WTC11 (cell line): ENCODE data around the gene AMACR. TPM values are rescaled to one million over a fixed set of nuclear protein-coding genes. Genes with fewer than 3 reads are reported as not detected.

Experiments used
- ATAC-seq: fragments of 200-7000 bp; cut with Tn5 transposase; 2 replicates; pipeline ENCODE4 v1.10.0; 2021; ENCODE audit warnings: mild to moderate bottlenecking, moderate library complexity
- CTCF ChIA-PET: fragments of 300-600 bp; sonication (Branson Sonifier 250); formaldehyde crosslinking; loops from one replicate; lab custom pipeline; 2021; ENCODE audit warnings: antibody characterized with exemption; lab: Charles Lee
- POLR2A ChIA-PET: fragments of 350-600 bp; sonication (Branson Sonifier 250); formaldehyde crosslinking; loops from one replicate; lab custom pipeline; 2021; ENCODE audit warnings: antibody characterized with exemption; lab: Charles Lee
- DNase-seq: peaks from one replicate; pipeline ENCODE4 v3.0.0; 2021; ENCODE audit warnings: low spot score
- H3K27ac Mint-ChIP-seq: 2 replicates; pipeline ENCODE4 v1.8.0; 2021; ENCODE audit warnings: mixed read lengths
- H3K27me3 Mint-ChIP-seq: 2 replicates; pipeline ENCODE4 v1.8.0; 2021; ENCODE audit warnings: low read depth, mild to moderate bottlenecking, moderate library complexity, mixed read lengths
- H3K36me3 Mint-ChIP-seq: 2 replicates; pipeline ENCODE4 v1.8.0; 2021; ENCODE audit warnings: mixed read lengths
- H3K4me1 Mint-ChIP-seq: 2 replicates; pipeline ENCODE4 v1.8.0; 2022; ENCODE audit warnings: mixed read lengths
- H3K4me3 Mint-ChIP-seq: 2 replicates; pipeline ENCODE4 v1.8.0; 2021; ENCODE audit warnings: mild to moderate bottlenecking, moderate library complexity, mixed read lengths
- H3K9me3 Mint-ChIP-seq: 2 replicates; pipeline ENCODE4 v1.8.0; 2021; ENCODE audit warnings: mixed read lengths
- CBFB ChIP-seq: sonication (generic); formaldehyde crosslinking; IDR thresholded peaks from 2 replicates; pipeline ENCODE4 v1.8.1; 2022; ENCODE audit warnings: mild to moderate bottlenecking, low read depth, missing genetic modification reagents
- CREB1 ChIP-seq: sonication (generic); formaldehyde crosslinking; IDR thresholded peaks from 2 replicates; pipeline ENCODE4 v1.8.0; 2023; ENCODE audit warnings: mild to moderate bottlenecking, missing genetic modification reagents
- CREM ChIP-seq: sonication (generic); formaldehyde crosslinking; IDR thresholded peaks from 2 replicates; pipeline ENCODE4 v1.8.1; 2022; ENCODE audit warnings: mild to moderate bottlenecking, missing genetic modification reagents, moderate library complexity
- EMX1 ChIP-seq: fragments of 250-450 bp; sonication (Bioruptor Pico); IDR thresholded peaks from 2 replicates; pipeline ENCODE4 v1.8.0; 2021; ENCODE audit warnings: mild to moderate bottlenecking
- GRHL2 ChIP-seq: fragments of 250-450 bp; sonication (Bioruptor Pico); IDR thresholded peaks from 2 replicates; pipeline ENCODE4 v1.8.0; 2022; ENCODE audit warnings: mild to moderate bottlenecking, moderate library complexity; ENCODE audit not compliant: insufficient replicate concordance, severe bottlenecking
- HMGA2 ChIP-seq: fragments of 250-450 bp; sonication (Bioruptor Pico); IDR thresholded peaks from 2 replicates; pipeline ENCODE4 v1.4.0; 2021; ENCODE audit warnings: mild to moderate bottlenecking, moderate library complexity
- JUN ChIP-seq: sonication (generic); formaldehyde crosslinking; IDR thresholded peaks from 2 replicates; pipeline ENCODE4 v1.8.0; 2023; ENCODE audit warnings: mild to moderate bottlenecking, missing genetic modification reagents
- NR1H2 ChIP-seq: sonication (generic); formaldehyde crosslinking; IDR thresholded peaks from 2 replicates; pipeline ENCODE4 v1.9.0; 2021; ENCODE audit warnings: mild to moderate bottlenecking, moderate library complexity, missing genetic modification reagents
- OVOL2 ChIP-seq: fragments of 250-450 bp; sonication (Bioruptor Pico); IDR thresholded peaks from 2 replicates; pipeline ENCODE4 v1.9.0; 2021; ENCODE audit warnings: mild to moderate bottlenecking, borderline replicate concordance
- RELA ChIP-seq: sonication (generic); formaldehyde crosslinking; IDR thresholded peaks from 2 replicates; pipeline ENCODE4 v1.8.1; 2022; ENCODE audit warnings: missing genetic modification reagents, mild to moderate bottlenecking, borderline replicate concordance
- SMAD4 ChIP-seq: sonication (generic); formaldehyde crosslinking; IDR thresholded peaks from 2 replicates; pipeline ENCODE4 v1.8.0; 2022; ENCODE audit warnings: mild to moderate bottlenecking, missing genetic modification reagents
- TCF7 ChIP-seq: sonication (generic); formaldehyde crosslinking; IDR thresholded peaks from 2 replicates; pipeline ENCODE4 v1.8.0; 2022; ENCODE audit warnings: mild to moderate bottlenecking, low read depth, missing genetic modification reagents, moderate library complexity
- ZNF121 ChIP-seq: sonication (generic); formaldehyde crosslinking; IDR thresholded peaks from 2 replicates; pipeline ENCODE4 v1.8.0; 2023; ENCODE audit warnings: missing genetic modification reagents
- ZNF396 ChIP-seq: fragments of 250-450 bp; sonication (Bioruptor Pico); IDR thresholded peaks from 2 replicates; pipeline ENCODE4 v1.8.0; 2021; ENCODE audit warnings: mild to moderate bottlenecking, moderate library complexity, borderline replicate concordance
- ZNF423 ChIP-seq: fragments of 250-450 bp; sonication (Bioruptor Pico); IDR thresholded peaks from 2 replicates; pipeline ENCODE4 v2.1.2; 2022; ENCODE audit warnings: mild to moderate bottlenecking, moderate library complexity
- total RNA-seq: library from RNA; stranded (reverse); gene quantifications from 3 replicates; pipeline ENCODE4 v1.2.3, GENCODE V29; 2021
- TF ChIP-seq, protein P1 (sequence below): sonication (generic); formaldehyde crosslinking; IDR thresholded peaks from 2 replicates; pipeline ENCODE4 v1.8.1; 2023; ENCODE audit warnings: mild to moderate bottlenecking, missing genetic modification reagents
- TF ChIP-seq, protein P2 (sequence below): sonication (generic); formaldehyde crosslinking; IDR thresholded peaks from 2 replicates; pipeline ENCODE4 v1.8.0; 2023; ENCODE audit warnings: missing genetic modification reagents
- TF ChIP-seq, protein P3 (sequence below): sonication (generic); formaldehyde crosslinking; conservative IDR thresholded peaks from 2 replicates; pipeline ENCODE4 v1.8.1; 2023; ENCODE audit warnings: mild to moderate bottlenecking, low read depth, missing genetic modification reagents, moderate library complexity
- TF ChIP-seq, protein P4 (sequence below): sonication (generic); formaldehyde crosslinking; IDR thresholded peaks from 2 replicates; pipeline ENCODE4 v1.8.1; 2023; ENCODE audit warnings: mild to moderate bottlenecking, missing genetic modification reagents, borderline replicate concordance
- TF ChIP-seq, protein P5 (sequence below): sonication (generic); formaldehyde crosslinking; IDR thresholded peaks from 2 replicates; pipeline ENCODE4 v1.8.0; 2022; ENCODE audit warnings: mild to moderate bottlenecking, missing genetic modification reagents
- TF ChIP-seq, protein P6 (sequence below): sonication (generic); formaldehyde crosslinking; IDR thresholded peaks from 2 replicates; pipeline ENCODE4 v1.8.0; 2022; ENCODE audit warnings: mild to moderate bottlenecking, missing genetic modification reagents

AMACR gene
- total RNA-seq, 1 experiment from 2014 or later: 11.9 TPM

DNA sequence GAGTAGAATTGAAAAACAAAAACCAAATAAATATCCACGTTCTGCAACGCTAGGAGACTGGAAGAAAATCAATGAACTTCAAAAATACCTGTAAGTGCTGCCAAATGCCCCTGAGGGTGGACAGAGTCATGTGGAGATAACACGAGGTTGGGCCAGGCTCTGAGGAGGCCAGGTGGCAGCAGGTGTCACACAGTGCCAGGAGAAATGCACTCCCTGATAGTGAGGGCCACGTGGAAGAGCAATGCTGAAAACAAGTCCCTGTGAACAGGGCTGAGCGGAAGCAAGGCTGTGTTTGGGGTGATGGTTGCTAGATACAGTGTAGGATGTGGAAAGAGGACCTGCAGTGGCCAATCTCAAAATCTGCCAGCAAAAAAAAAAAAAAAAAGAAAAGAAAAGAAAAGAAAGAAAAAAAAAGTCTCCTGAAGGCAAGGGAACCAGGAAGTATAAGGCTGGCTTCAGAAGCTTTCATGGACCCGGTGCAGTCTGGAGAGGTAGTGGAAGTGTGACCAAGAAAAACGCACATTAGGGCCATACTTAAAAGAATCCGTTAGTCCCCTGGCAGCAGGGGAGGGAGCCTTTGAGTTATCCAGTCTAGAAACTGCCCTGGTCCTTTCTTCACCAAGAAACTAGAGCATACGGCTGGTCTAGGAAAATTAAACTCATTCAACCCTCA lies 18.4 kb upstream of the AMACR start:
- TF ChIP-seq, protein P1, sequence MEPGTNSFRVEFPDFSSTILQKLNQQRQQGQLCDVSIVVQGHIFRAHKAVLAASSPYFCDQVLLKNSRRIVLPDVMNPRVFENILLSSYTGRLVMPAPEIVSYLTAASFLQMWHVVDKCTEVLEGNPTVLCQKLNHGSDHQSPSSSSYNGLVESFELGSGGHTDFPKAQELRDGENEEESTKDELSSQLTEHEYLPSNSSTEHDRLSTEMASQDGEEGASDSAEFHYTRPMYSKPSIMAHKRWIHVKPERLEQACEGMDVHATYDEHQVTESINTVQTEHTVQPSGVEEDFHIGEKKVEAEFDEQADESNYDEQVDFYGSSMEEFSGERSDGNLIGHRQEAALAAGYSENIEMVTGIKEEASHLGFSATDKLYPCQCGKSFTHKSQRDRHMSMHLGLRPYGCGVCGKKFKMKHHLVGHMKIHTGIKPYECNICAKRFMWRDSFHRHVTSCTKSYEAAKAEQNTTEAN (CRISPR knock-in tag): no peak
- no peak for TF ChIP-seq EMX1
- TF ChIP-seq HMGA2 (CRISPR knock-in tag): no peak
- no peak for TF ChIP-seq RELA (CRISPR knock-in tag)
- TF ChIP-seq, protein P2, sequence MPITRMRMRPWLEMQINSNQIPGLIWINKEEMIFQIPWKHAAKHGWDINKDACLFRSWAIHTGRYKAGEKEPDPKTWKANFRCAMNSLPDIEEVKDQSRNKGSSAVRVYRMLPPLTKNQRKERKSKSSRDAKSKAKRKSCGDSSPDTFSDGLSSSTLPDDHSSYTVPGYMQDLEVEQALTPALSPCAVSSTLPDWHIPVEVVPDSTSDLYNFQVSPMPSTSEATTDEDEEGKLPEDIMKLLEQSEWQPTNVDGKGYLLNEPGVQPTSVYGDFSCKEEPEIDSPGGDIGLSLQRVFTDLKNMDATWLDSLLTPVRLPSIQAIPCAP (CRISPR knock-in tag): no peak
- TF ChIP-seq TCF7 (CRISPR knock-in tag): no peak
- TF ChIP-seq, protein P3, sequence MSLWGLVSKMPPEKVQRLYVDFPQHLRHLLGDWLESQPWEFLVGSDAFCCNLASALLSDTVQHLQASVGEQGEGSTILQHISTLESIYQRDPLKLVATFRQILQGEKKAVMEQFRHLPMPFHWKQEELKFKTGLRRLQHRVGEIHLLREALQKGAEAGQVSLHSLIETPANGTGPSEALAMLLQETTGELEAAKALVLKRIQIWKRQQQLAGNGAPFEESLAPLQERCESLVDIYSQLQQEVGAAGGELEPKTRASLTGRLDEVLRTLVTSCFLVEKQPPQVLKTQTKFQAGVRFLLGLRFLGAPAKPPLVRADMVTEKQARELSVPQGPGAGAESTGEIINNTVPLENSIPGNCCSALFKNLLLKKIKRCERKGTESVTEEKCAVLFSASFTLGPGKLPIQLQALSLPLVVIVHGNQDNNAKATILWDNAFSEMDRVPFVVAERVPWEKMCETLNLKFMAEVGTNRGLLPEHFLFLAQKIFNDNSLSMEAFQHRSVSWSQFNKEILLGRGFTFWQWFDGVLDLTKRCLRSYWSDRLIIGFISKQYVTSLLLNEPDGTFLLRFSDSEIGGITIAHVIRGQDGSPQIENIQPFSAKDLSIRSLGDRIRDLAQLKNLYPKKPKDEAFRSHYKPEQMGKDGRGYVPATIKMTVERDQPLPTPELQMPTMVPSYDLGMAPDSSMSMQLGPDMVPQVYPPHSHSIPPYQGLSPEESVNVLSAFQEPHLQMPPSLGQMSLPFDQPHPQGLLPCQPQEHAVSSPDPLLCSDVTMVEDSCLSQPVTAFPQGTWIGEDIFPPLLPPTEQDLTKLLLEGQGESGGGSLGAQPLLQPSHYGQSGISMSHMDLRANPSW (CRISPR knock-in tag): no peak
- ATAC-seq (peak; percentile 44), DNase-seq (no peak)
- Mint-ChIP-seq H3K4me1 (peaks cover 20% of the 10 kb centered on the region), H3K9me3 (no peaks in the 10 kb centered on the region), H3K4me3 (no peak overlapping the region), H3K36me3 (no peaks in the 10 kb centered on the region), H3K27me3 (no peaks in the 10 kb centered on the region), H3K27ac (no peak overlapping the region)
- CTCF ChIA-PET: interaction anchor here (0.7 kb wide), 1 partner anchor 14 kb away, joined by 3 read pairs; no protein-coding TSS in a partner anchor
- POLR2A ChIA-PET: no interaction called here

DNA sequence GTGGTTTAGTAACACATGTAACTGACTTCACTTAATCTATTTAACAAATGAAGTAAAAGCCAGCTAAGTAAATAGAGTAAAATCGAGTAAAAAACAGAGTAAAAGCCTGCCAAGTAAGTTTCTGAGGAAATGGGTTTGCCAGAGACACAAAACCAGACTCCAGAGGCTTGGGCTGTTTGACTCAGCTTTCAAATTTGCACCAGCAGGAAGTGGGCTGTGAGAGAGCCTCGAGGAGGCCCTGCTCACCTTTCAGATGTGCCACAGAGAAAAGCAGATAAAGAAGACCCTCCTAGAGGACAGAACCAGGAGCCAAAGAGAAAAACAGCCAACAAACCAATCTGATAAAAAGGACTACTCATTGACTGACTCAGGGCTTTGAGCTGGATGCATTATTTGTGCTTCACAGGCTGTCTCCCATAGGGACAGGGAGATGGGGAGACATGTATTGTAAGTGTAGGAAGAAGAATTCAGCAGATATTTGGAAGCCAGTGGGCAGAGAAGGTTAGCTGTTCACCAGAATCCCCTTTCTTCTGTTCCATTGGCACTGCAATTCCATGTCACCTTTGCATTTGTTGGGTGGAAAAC lies 14.4 kb upstream of the AMACR start:
- POLR2A ChIA-PET: no interaction called here
- no peak overlapping the region for H3K4me3 Mint-ChIP-seq
- ATAC-seq: peak; percentile 46; the same call in 1 of the 2 replicates

DNA sequence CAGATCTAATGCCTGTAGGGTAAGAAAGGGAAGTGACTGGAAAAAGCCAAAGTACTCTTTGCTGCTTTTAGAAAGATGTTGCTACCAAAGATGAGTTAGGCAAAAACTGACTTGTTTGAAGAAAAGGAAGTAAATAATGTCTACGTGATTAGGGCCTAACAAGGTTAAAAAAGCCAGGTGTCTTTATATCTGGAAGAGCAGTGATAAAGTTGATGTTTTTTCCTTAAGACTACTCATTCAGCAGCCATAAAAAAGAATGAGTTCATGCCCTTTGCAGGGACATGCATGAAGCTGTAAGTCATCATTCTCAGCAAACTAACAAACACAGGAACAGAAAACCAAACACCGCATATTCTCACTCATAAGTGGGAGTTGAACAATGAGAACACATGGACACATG lies 13.5 kb upstream of the AMACR start:
- Mint-ChIP-seq H3K27me3 (no peaks in the 10 kb centered on the region), H3K4me3 (no peak overlapping the region), H3K9me3 (no peaks in the 10 kb centered on the region), H3K27ac (no peak overlapping the region), H3K4me1 (peaks cover 20% of the 10 kb centered on the region), H3K36me3 (no peaks in the 10 kb centered on the region)
- DNase-seq (no peak), ATAC-seq (no peak)
- POLR2A ChIA-PET: no interaction called here
- CTCF ChIA-PET: no interaction called here
- no peak for TF ChIP-seq OVOL2 (CRISPR knock-in tag)
- TF ChIP-seq, protein P3 (CRISPR knock-in tag): no peak
- TF ChIP-seq CBFB (CRISPR knock-in tag): no peak
- TF ChIP-seq, protein P4, sequence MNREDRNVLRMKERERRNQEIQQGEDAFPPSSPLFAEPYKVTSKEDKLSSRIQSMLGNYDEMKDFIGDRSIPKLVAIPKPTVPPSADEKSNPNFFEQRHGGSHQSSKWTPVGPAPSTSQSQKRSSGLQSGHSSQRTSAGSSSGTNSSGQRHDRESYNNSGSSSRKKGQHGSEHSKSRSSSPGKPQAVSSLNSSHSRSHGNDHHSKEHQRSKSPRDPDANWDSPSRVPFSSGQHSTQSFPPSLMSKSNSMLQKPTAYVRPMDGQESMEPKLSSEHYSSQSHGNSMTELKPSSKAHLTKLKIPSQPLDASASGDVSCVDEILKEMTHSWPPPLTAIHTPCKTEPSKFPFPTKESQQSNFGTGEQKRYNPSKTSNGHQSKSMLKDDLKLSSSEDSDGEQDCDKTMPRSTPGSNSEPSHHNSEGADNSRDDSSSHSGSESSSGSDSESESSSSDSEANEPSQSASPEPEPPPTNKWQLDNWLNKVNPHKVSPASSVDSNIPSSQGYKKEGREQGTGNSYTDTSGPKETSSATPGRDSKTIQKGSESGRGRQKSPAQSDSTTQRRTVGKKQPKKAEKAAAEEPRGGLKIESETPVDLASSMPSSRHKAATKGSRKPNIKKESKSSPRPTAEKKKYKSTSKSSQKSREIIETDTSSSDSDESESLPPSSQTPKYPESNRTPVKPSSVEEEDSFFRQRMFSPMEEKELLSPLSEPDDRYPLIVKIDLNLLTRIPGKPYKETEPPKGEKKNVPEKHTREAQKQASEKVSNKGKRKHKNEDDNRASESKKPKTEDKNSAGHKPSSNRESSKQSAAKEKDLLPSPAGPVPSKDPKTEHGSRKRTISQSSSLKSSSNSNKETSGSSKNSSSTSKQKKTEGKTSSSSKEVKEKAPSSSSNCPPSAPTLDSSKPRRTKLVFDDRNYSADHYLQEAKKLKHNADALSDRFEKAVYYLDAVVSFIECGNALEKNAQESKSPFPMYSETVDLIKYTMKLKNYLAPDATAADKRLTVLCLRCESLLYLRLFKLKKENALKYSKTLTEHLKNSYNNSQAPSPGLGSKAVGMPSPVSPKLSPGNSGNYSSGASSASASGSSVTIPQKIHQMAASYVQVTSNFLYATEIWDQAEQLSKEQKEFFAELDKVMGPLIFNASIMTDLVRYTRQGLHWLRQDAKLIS: no peak
- no peak for TF ChIP-seq CREM (CRISPR knock-in tag)
- no peak for TF ChIP-seq JUN (CRISPR knock-in tag)

More for the DNA sequence above, 14.4 kb upstream of the AMACR start:
- Mint-ChIP-seq H3K4me1 (peaks cover 20% of the 10 kb centered on the region), H3K9me3 (no peaks in the 10 kb centered on the region), H3K36me3 (no peaks in the 10 kb centered on the region), H3K27ac (no peak overlapping the region), H3K27me3 (no peaks in the 10 kb centered on the region)
- DNase-seq: no peak
- TF ChIP-seq CREB1 (CRISPR knock-in tag): no peak
- TF ChIP-seq, protein P5, sequence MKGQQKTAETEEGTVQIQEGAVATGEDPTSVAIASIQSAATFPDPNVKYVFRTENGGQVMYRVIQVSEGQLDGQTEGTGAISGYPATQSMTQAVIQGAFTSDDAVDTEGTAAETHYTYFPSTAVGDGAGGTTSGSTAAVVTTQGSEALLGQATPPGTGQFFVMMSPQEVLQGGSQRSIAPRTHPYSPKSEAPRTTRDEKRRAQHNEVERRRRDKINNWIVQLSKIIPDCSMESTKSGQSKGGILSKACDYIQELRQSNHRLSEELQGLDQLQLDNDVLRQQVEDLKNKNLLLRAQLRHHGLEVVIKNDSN (CRISPR knock-in tag): no peak
- TF ChIP-seq ZNF121: no peak
- TF ChIP-seq, protein P6, sequence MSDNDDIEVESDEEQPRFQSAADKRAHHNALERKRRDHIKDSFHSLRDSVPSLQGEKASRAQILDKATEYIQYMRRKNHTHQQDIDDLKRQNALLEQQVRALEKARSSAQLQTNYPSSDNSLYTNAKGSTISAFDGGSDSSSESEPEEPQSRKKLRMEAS: no peak
- no peak for TF ChIP-seq GRHL2 (CRISPR knock-in tag)
- TF ChIP-seq ZNF423 (CRISPR knock-in tag): no peak
- TF ChIP-seq SMAD4: no peak
- no peak for TF ChIP-seq NR1H2 (CRISPR knock-in tag)
- no peak for TF ChIP-seq ZNF396
- CTCF ChIA-PET: interaction anchor here (1.1 kb wide), 1 partner anchor 52 kb away, joined by 3 read pairs; no protein-coding TSS in a partner anchor
